ENCODE results near the gene TTYH1.

DNA sequence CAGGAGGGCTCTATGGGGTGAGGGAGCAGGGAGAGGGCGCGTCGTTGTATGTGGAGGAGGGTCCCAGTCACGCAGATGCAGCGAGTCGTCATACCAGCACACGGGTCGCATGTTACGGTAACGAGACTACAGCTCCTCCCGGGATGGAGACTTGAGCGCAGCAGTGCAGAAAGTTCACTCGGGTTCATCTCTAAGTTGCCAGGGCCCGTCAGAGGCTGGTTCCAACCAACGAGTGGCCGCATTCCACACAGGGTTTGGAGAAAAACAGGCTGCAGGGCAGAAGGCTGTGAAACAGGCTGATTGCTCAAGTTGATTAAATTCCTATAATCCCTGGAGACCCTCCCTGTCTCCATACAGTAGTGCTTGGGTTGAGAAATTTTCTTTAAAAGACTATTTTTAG is 21.9 kb upstream of the TTYH1 start:
- TF ChIP-seq, protein P1, sequence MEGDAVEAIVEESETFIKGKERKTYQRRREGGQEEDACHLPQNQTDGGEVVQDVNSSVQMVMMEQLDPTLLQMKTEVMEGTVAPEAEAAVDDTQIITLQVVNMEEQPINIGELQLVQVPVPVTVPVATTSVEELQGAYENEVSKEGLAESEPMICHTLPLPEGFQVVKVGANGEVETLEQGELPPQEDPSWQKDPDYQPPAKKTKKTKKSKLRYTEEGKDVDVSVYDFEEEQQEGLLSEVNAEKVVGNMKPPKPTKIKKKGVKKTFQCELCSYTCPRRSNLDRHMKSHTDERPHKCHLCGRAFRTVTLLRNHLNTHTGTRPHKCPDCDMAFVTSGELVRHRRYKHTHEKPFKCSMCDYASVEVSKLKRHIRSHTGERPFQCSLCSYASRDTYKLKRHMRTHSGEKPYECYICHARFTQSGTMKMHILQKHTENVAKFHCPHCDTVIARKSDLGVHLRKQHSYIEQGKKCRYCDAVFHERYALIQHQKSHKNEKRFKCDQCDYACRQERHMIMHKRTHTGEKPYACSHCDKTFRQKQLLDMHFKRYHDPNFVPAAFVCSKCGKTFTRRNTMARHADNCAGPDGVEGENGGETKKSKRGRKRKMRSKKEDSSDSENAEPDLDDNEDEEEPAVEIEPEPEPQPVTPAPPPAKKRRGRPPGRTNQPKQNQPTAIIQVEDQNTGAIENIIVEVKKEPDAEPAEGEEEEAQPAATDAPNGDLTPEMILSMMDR (conservative IDR thresholded peaks at IDR 0.05), result no peak
- no peak for TF ChIP-seq ZFX (IDR thresholded peaks at IDR 0.05)
